GM23338 (cell line): Measurements from ENCODE around the gene NFIB. TPM values are rescaled to one million over a fixed set of nuclear protein-coding genes. Genes with fewer than 3 reads are reported as not detected.
A peak's percentile ranks its signal among the peaks of the same experiment; 100 is the strongest.

Experiments
- ATAC-seq: fragments of 200-7000 bp; cut with Tn5 transposase; 3 replicates; pipeline ENCODE4 v1.9.1; 2020
- DNase-seq: peaks from one replicate; pipeline ENCODE4 v3.0.0-alpha.2; 2015; ENCODE audit warnings: low spot score
- H2AFZ ChIP-seq: fragments of 200-600 bp; sonication (generic); 2 replicates; pipeline ENCODE4 v1.8.0; 2016; ENCODE audit warnings: antibody characterized with exemption, mild to moderate bottlenecking, moderate library complexity
- H3F3A ChIP-seq: fragments of 200-600 bp; sonication (generic); replicated peaks from 2 replicates; pipeline ENCODE4 v1.8.0; 2017; ENCODE audit warnings: antibody characterized with exemption, mixed run types, low read depth
- H3K27ac ChIP-seq: fragments of 200-600 bp; sonication (generic); 2 replicates; pipeline ENCODE4 v1.6.1; 2016; ENCODE audit warnings: low read depth
- H3K27me3 ChIP-seq: fragments of 200-600 bp; sonication (generic); 2 replicates; pipeline ENCODE4 v1.8.0; 2016; ENCODE audit warnings: mild to moderate bottlenecking, mixed run types, moderate library complexity; ENCODE audit not compliant: insufficient read depth
- H3K36me3 ChIP-seq: fragments of 200-600 bp; sonication (generic); 2 replicates; pipeline ENCODE4 v1.8.0; 2016; ENCODE audit warnings: mild to moderate bottlenecking; ENCODE audit not compliant: insufficient read depth
- H3K4me1 ChIP-seq: fragments of 200-600 bp; sonication (generic); 2 replicates; pipeline ENCODE4 v1.8.0; 2016; ENCODE audit warnings: mild to moderate bottlenecking, moderate library complexity; ENCODE audit not compliant: insufficient read depth
- H3K4me2 ChIP-seq: fragments of 200-600 bp; sonication (generic); 2 replicates; pipeline ENCODE4 v1.7.1; 2017; ENCODE audit warnings: mixed run types
- H3K4me3 ChIP-seq: fragments of 200-600 bp; sonication (generic); 2 replicates; pipeline ENCODE4 v1.6.1; 2016; ENCODE audit warnings: mixed run types
- H3K79me2 ChIP-seq: fragments of 200-600 bp; sonication (generic); replicated peaks from 2 replicates; pipeline ENCODE4 v1.8.0; 2017; ENCODE audit warnings: mild to moderate bottlenecking; ENCODE audit not compliant: insufficient read depth
- H3K9me2 ChIP-seq: fragments of 200-600 bp; sonication (generic); 2 replicates; pipeline ENCODE4 v1.8.0; 2017; ENCODE audit not compliant: insufficient read depth
- H4K20me1 ChIP-seq: fragments of 200-600 bp; sonication (generic); replicated peaks from 2 replicates; pipeline ENCODE4 v1.8.0; 2017; ENCODE audit warnings: mild to moderate bottlenecking; ENCODE audit not compliant: insufficient read depth
- H3K27ac Mint-ChIP-seq: 2 replicates; pipeline ENCODE4 v1.8.0; 2020; ENCODE audit warnings: inconsistent platforms, mild to moderate bottlenecking, moderate library complexity, mixed read lengths
- H3K27me3 Mint-ChIP-seq: 3 replicates; pipeline ENCODE4 v1.8.0; 2022; ENCODE audit warnings: low read depth, mild to moderate bottlenecking, moderate library complexity, mixed read lengths, inconsistent platforms; ENCODE audit not compliant: insufficient read depth, poor library complexity
- H3K36me3 Mint-ChIP-seq: 3 replicates; pipeline ENCODE4 v1.8.0; 2021; ENCODE audit warnings: low read depth, mild to moderate bottlenecking, inconsistent platforms, moderate library complexity, mixed read lengths
- H3K4me1 Mint-ChIP-seq: 3 replicates; pipeline ENCODE4 v1.8.0; 2020; ENCODE audit warnings: mild to moderate bottlenecking, inconsistent platforms, mixed read lengths
- H3K4me3 Mint-ChIP-seq: 3 replicates; pipeline ENCODE4 v1.8.0; 2021; ENCODE audit warnings: moderate library complexity, mild to moderate bottlenecking, inconsistent platforms, mixed read lengths
- H3K9me3 Mint-ChIP-seq: 3 replicates; pipeline ENCODE4 v1.8.0; 2020; ENCODE audit warnings: moderate library complexity, mild to moderate bottlenecking, inconsistent platforms, mixed read lengths
- CREB1 ChIP-seq: fragments of 250-450 bp; sonication (Bioruptor Pico); IDR thresholded peaks from 2 replicates; pipeline ENCODE4 v1.5.0; 2020; ENCODE audit warnings: low read depth, mild to moderate bottlenecking, moderate library complexity
- CTCF ChIP-seq, 2 experiments: fragments of 200-600 bp in 1 of 2; sonication (generic) in 1 of 2; conservative IDR thresholded peaks; 2 replicates each; pipeline versions ENCODE4 v1.5.1 to v1.6.1; 2016 to 2017; ENCODE audit warnings: antibody characterized with exemption in 2 of 2, low read depth in 2 of 2, mild to moderate bottlenecking in 2 of 2, moderate library complexity in 1 of 2
- EZH2phosphoT487 ChIP-seq: fragments of 200-600 bp; sonication (generic); IDR thresholded peaks from one replicate; pipeline ENCODE4 v1.8.1; 2018; ENCODE audit warnings: antibody characterized with exemption; ENCODE audit not compliant: unreplicated experiment
- NANOG ChIP-seq: IDR thresholded peaks from 2 replicates; pipeline ENCODE4 v1.6.1; 2016; ENCODE audit warnings: antibody characterized with exemption, borderline replicate concordance
- REST ChIP-seq: IDR thresholded peaks from one replicate; pipeline ENCODE4 v1.6.1; 2018; ENCODE audit warnings: antibody characterized with exemption; ENCODE audit not compliant: unreplicated experiment
- STAT1 ChIP-seq: IDR thresholded peaks from one replicate; pipeline ENCODE4 v1.6.1; 2016; ENCODE audit warnings: antibody characterized with exemption; ENCODE audit not compliant: unreplicated experiment
- ZNF114 ChIP-seq: fragments of 250-450 bp; sonication (Bioruptor Pico); IDR thresholded peaks from 2 replicates; pipeline ENCODE4 v1.5.0; 2020; ENCODE audit warnings: mild to moderate bottlenecking, moderate library complexity
- ZNF331 ChIP-seq: fragments of 250-450 bp; sonication (Bioruptor Pico); IDR thresholded peaks from 2 replicates; pipeline ENCODE4 v1.5.0; 2020; ENCODE audit warnings: low read depth, mild to moderate bottlenecking, moderate library complexity
- ZNF462 ChIP-seq: fragments of 250-450 bp; sonication (Bioruptor Pico); IDR thresholded peaks from 2 replicates; pipeline ENCODE4 v1.5.0; 2020; ENCODE audit warnings: mild to moderate bottlenecking, moderate library complexity
- polyA plus RNA-seq: library from polyadenylated mRNA; unstranded; fragments of >200 nt; fragmentation: Nextera tagmentation; extraction: Ambion mirVana; gene quantifications from 2 replicates; pipeline ENCODE4 v1.2.1, GENCODE V29; 2016
- total RNA-seq: library from RNA; depleted of rRNA; stranded (reverse); fragments of >200 nt; shearing (Covaris generic); gene quantifications from 2 replicates; pipeline ENCODE4 v1.2.3, GENCODE V29; 2014

NFIB gene
- total and polyA plus RNA-seq, 2 experiments from 2014 or later, result 3.9 to 4.7 TPM

- no peak for TF ChIP-seq REST
- no peak for TF ChIP-seq STAT1
These were observed 3.9 kb upstream of the NFIB start (continued) for GRCh38 chr9:14317667-14318320.

GRCh38 chr9:14316602-14317300, 2.8 kb upstream of the NFIB start:
- ATAC-seq (peak; percentile 13), DNase-seq (peak; percentile 69)
- H2AFZ ChIP-seq, result peak overlapping the region; percentile 67; the same call in 1 of the 2 replicates
- Mint-ChIP-seq H3K36me3 (peaks cover 2% of the 10 kb centered on the region; the same call in 1 of the 3 replicates), H3K9me3 (peaks cover 4% of the 10 kb centered on the region; the same call in 1 of the 3 replicates), H3K4me1 (peaks cover 63% of the 10 kb centered on the region), H3K27ac (peak overlapping the region; percentile 51; the same call in 1 of the 2 replicates), H3K4me3 (peak overlapping the region; percentile 95), H3K27me3 (peaks cover 49% of the 10 kb centered on the region)
- peaks cover 64% of the 10 kb centered on the region for H3K27me3 ChIP-seq
- peaks cover 56% of the 10 kb centered on the region for H3K4me1 ChIP-seq
- H4K20me1 ChIP-seq, result no peaks in the 10 kb centered on the region
- H3K4me2 ChIP-seq, result peak overlapping the region; percentile 89
- H3K36me3 ChIP-seq, result no peaks in the 10 kb centered on the region
- peaks cover 14% of the 10 kb centered on the region for H3F3A ChIP-seq
- no peaks in the 10 kb centered on the region for H3K9me2 ChIP-seq
- peak overlapping the region; percentile 85 for H3K4me3 ChIP-seq
- H3K79me2 ChIP-seq, result peaks cover 6% of the 10 kb centered on the region; the same call in 1 of the 2 replicates
- H3K27ac ChIP-seq, result peak overlapping the region; percentile 89
- TF ChIP-seq ZNF114 (CRISPR knock-in tag), result no peak
- no peak for TF ChIP-seq ZNF331
- no peak for TF ChIP-seq CREB1
- no peak for TF ChIP-seq ZNF462 (CRISPR knock-in tag)
- TF ChIP-seq CTCF (conservative IDR thresholded peaks at IDR 0.05; ENCODE audit: low read depth in 2 of 2), result no peak
- TF ChIP-seq EZH2phosphoT487, result no peak
- no peak for TF ChIP-seq NANOG
